Stimulated activated naive CD8-positive, alpha-beta T cell treated with anti-CD3 and anti-CD28 coated beads, Interleukin-15, amount 100 ng/mL, for 72 hours (primary cell): ENCODE results near the gene CAPN5.
A peak's percentile ranks its signal among the peaks of the same experiment; 100 is the strongest.

Experiments used
- ATAC-seq: fragments of 150-1000 bp; cut with Tn5 transposase; 2 replicates; pipeline ENCODE4 v1.10.0; 2021; ENCODE audit warnings: mild to moderate bottlenecking, moderate library complexity
- DNase-seq, 2 donors: peaks; one replicate each; pipeline ENCODE4 v3.0.0; 2021 to 2022
- H3K27ac Mint-ChIP-seq, 2 donors: one replicate each; pipeline ENCODE4 v1.8.0; 2022; ENCODE audit warnings: mild to moderate bottlenecking in 2 of 2, mixed read lengths in 2 of 2, moderate library complexity in 2 of 2
- H3K27me3 Mint-ChIP-seq: one replicate; pipeline ENCODE4 v1.8.0; 2022; ENCODE audit warnings: mixed read lengths
- H3K4me1 Mint-ChIP-seq: one replicate; pipeline ENCODE4 v1.8.0; 2022; ENCODE audit warnings: mild to moderate bottlenecking, mixed read lengths
- H3K4me3 Mint-ChIP-seq, 2 donors: one replicate each; pipeline ENCODE4 v1.8.0; 2022; ENCODE audit warnings: mild to moderate bottlenecking in 2 of 2, mixed read lengths in 2 of 2, moderate library complexity in 1 of 2
- H3K9me3 Mint-ChIP-seq, 2 donors: one replicate each; pipeline ENCODE4 v1.8.0; 2022; ENCODE audit warnings: mixed read lengths in 2 of 2

CAPN5 gene

GRCh38 chr11:77155082-77155475 is 88.3 kb downstream of the CAPN5 start:
- peaks cover 7% of the 10 kb centered on the region for H3K27me3 Mint-ChIP-seq
- peak overlapping the region; percentile 60 to 62 for H3K27ac Mint-ChIP-seq
- H3K4me3 Mint-ChIP-seq, result no peak overlapping the region
- peaks cover 47% of the 10 kb centered on the region for H3K4me1 Mint-ChIP-seq
- DNase-seq, result no peak
- H3K9me3 Mint-ChIP-seq, result no peaks in the 10 kb centered on the region
- ATAC-seq, result no peak

GRCh38 chr11:77155556-77156130 is 88.9 kb downstream of the CAPN5 start:
- Mint-ChIP-seq H3K4me1 (peaks cover 47% of the 10 kb centered on the region), H3K27ac (peak overlapping the region; percentile 60 to 62), H3K9me3 (no peaks in the 10 kb centered on the region), H3K4me3 (no peak overlapping the region), H3K27me3 (peaks cover 7% of the 10 kb centered on the region)
- ATAC-seq, result no peak
- no peak for DNase-seq

GRCh38 chr11:77156396-77157195 is 89.8 kb downstream of the CAPN5 start:
- peaks cover 7% of the 10 kb centered on the region for H3K27me3 Mint-ChIP-seq
- no peaks in the 10 kb centered on the region for H3K9me3 Mint-ChIP-seq
- DNase-seq, result no peak
- H3K27ac Mint-ChIP-seq, result no peak overlapping the region
- ATAC-seq, result no peak
- peaks cover 39% of the 10 kb centered on the region for H3K4me1 Mint-ChIP-seq
- no peak overlapping the region for H3K4me3 Mint-ChIP-seq

- Mint-ChIP-seq H3K4me3 (no peak overlapping the region), H3K4me1 (peaks cover 23% of the 10 kb centered on the region), H3K9me3 (no peaks in the 10 kb centered on the region), H3K27ac (no peak overlapping the region), H3K27me3 (peaks cover 7% of the 10 kb centered on the region)
- no peak for ATAC-seq
- no peak for DNase-seq
Measured at GRCh38 chr11:77158041-77158695, 91.4 kb downstream of the CAPN5 start.

- H3K27me3 Mint-ChIP-seq, result no peaks in the 10 kb centered on the region
- peaks cover 11% of the 10 kb centered on the region for H3K4me1 Mint-ChIP-seq
- ATAC-seq (no peak), DNase-seq (no peak)
- no peaks in the 10 kb centered on the region for H3K9me3 Mint-ChIP-seq
- H3K27ac Mint-ChIP-seq, result no peak overlapping the region
- no peak overlapping the region for H3K4me3 Mint-ChIP-seq
Measured at GRCh38 chr11:77159219-77159936, 92.6 kb downstream of the CAPN5 start.

- ATAC-seq, result no peak
- no peaks in the 10 kb centered on the region for H3K9me3 Mint-ChIP-seq
- no peak for DNase-seq
- H3K4me3 Mint-ChIP-seq, result no peak overlapping the region
- no peaks in the 10 kb centered on the region for H3K27me3 Mint-ChIP-seq
- H3K27ac Mint-ChIP-seq, result no peak overlapping the region
- peaks cover 5% of the 10 kb centered on the region for H3K4me1 Mint-ChIP-seq
Measured at GRCh38 chr11:77159937-77160495, 93.2 kb downstream of the CAPN5 start.

- Mint-ChIP-seq H3K9me3 (no peaks in the 10 kb centered on the region), H3K27me3 (no peaks in the 10 kb centered on the region), H3K27ac (no peak overlapping the region), H3K4me1 (no peaks in the 10 kb centered on the region), H3K4me3 (no peak overlapping the region)
- DNase-seq, result no peak
- ATAC-seq, result no peak
Measured at GRCh38 chr11:77163271-77163670, 96.5 kb downstream of the CAPN5 start.

- H3K4me1 Mint-ChIP-seq, result no peaks in the 10 kb centered on the region
- H3K27ac Mint-ChIP-seq, result no peak overlapping the region
- H3K4me3 Mint-ChIP-seq, result no peak overlapping the region
- ATAC-seq (no peak), DNase-seq (no peak)
- no peaks in the 10 kb centered on the region for H3K27me3 Mint-ChIP-seq
- no peaks in the 10 kb centered on the region for H3K9me3 Mint-ChIP-seq
Measured at GRCh38 chr11:77165066-77165465, 98.3 kb downstream of the CAPN5 start.

- Mint-ChIP-seq H3K9me3 (no peaks in the 10 kb centered on the region), H3K4me3 (no peak overlapping the region), H3K27ac (no peak overlapping the region), H3K27me3 (no peaks in the 10 kb centered on the region), H3K4me1 (no peaks in the 10 kb centered on the region)
- DNase-seq (no peak), ATAC-seq (no peak)
Measured at GRCh38 chr11:77166021-77166420, 99.2 kb downstream of the CAPN5 start.

- Mint-ChIP-seq H3K27ac (peak overlapping the region in 1 of 2 donors; percentile 17), H3K27me3 (no peaks in the 10 kb centered on the region), H3K4me1 (no peaks in the 10 kb centered on the region), H3K9me3 (no peaks in the 10 kb centered on the region), H3K4me3 (no peak overlapping the region)
- DNase-seq (no peak), ATAC-seq (no peak)
Measured at GRCh38 chr11:77167111-77167626, 100.4 kb downstream of the CAPN5 start.

GRCh38 chr11:77167791-77168190 is 101.0 kb downstream of the CAPN5 start:
- ATAC-seq (no peak), DNase-seq (no peak)
- Mint-ChIP-seq H3K4me3 (no peak overlapping the region), H3K27me3 (no peaks in the 10 kb centered on the region), H3K4me1 (no peaks in the 10 kb centered on the region), H3K9me3 (no peaks in the 10 kb centered on the region), H3K27ac (peak overlapping the region in 1 of 2 donors; percentile 87)

GRCh38 chr11:77170107-77170506 is 103.3 kb downstream of the CAPN5 start:
- Mint-ChIP-seq H3K9me3 (no peaks in the 10 kb centered on the region), H3K4me3 (no peak overlapping the region), H3K27ac (peak overlapping the region in 1 of 2 donors; percentile 47), H3K27me3 (no peaks in the 10 kb centered on the region), H3K4me1 (peaks cover 1% of the 10 kb centered on the region)
- DNase-seq (no peak), ATAC-seq (no peak)

GRCh38 chr11:77171254-77171653 is 104.5 kb downstream of the CAPN5 start:
- H3K9me3 Mint-ChIP-seq, result no peaks in the 10 kb centered on the region
- DNase-seq, result no peak
- ATAC-seq, result no peak
- peaks cover 12% of the 10 kb centered on the region for H3K4me1 Mint-ChIP-seq
- H3K27me3 Mint-ChIP-seq, result no peaks in the 10 kb centered on the region
- no peak overlapping the region for H3K4me3 Mint-ChIP-seq
- no peak overlapping the region for H3K27ac Mint-ChIP-seq

- DNase-seq (no peak), ATAC-seq (no peak)
- no peaks in the 10 kb centered on the region for H3K9me3 Mint-ChIP-seq
- H3K4me3 Mint-ChIP-seq, result no peak overlapping the region
- H3K4me1 Mint-ChIP-seq, result peaks cover 12% of the 10 kb centered on the region
- no peak overlapping the region for H3K27ac Mint-ChIP-seq
- H3K27me3 Mint-ChIP-seq, result no peaks in the 10 kb centered on the region
Measured at GRCh38 chr11:77171885-77172665, 105.3 kb downstream of the CAPN5 start.

- no peak overlapping the region for H3K4me3 Mint-ChIP-seq
- no peaks in the 10 kb centered on the region for H3K9me3 Mint-ChIP-seq
- no peak for ATAC-seq
- peaks cover 12% of the 10 kb centered on the region for H3K4me1 Mint-ChIP-seq
- no peak for DNase-seq
- no peak overlapping the region for H3K27ac Mint-ChIP-seq
- H3K27me3 Mint-ChIP-seq, result no peaks in the 10 kb centered on the region
Measured at GRCh38 chr11:77172666-77172982, 105.9 kb downstream of the CAPN5 start.
